Stimulated activated CD4-positive, alpha-beta T cell treated with anti-CD3 and anti-CD28 coated beads, Interleukin-15, amount 100 ng/mL, for 48 hours (primary cell): ENCODE results near the gene GAK.

Experiments used
- DNase-seq, 2 donors: peaks; one replicate each; pipeline ENCODE4 v3.0.0-alpha.2; 2020; ENCODE audit warnings: low read depth in 2 of 2

The GAK gene

GRCh38 chr4:872241-872981, 59.7 kb downstream of the GAK start:
- no peak for DNase-seq

GRCh38 chr4:871484-871883, 60.6 kb downstream of the GAK start:
- no peak for DNase-seq

GRCh38 chr4:870951-871350, 61.2 kb downstream of the GAK start:
- no peak for DNase-seq

- DNase-seq: no peak
These were observed 62.3 kb downstream of the GAK start for GRCh38 chr4:869776-870175.

- DNase-seq: no peak
These were observed 63.7 kb downstream of the GAK start for GRCh38 chr4:868421-868820.

- DNase-seq: no peak
These were observed 64.4 kb downstream of the GAK start for GRCh38 chr4:867526-868250.

- DNase-seq: peak in 1 of 2 donors; percentile 13
These were observed 65.2 kb downstream of the GAK start for GRCh38 chr4:866761-867390.

GRCh38 chr4:866068-866760, 65.9 kb downstream of the GAK start:
- DNase-seq: no peak

GRCh38 chr4:865572-865971, 66.5 kb downstream of the GAK start:
- no peak for DNase-seq

- DNase-seq: no peak
These were observed 67.0 kb downstream of the GAK start for GRCh38 chr4:865121-865465.

GRCh38 chr4:864456-865120, 67.5 kb downstream of the GAK start:
- no peak for DNase-seq

GRCh38 chr4:860561-860960, 71.6 kb downstream of the GAK start:
- DNase-seq: no peak

- DNase-seq: no peak
These were observed 72.6 kb downstream of the GAK start for GRCh38 chr4:859496-859895.

GRCh38 chr4:858831-859451, 73.2 kb downstream of the GAK start:
- DNase-seq: no peak

GRCh38 chr4:858041-858481, 74.1 kb downstream of the GAK start:
- no peak for DNase-seq

GRCh38 chr4:857461-857860, 74.7 kb downstream of the GAK start:
- DNase-seq: no peak

- no peak for DNase-seq
These were observed 75.8 kb downstream of the GAK start for GRCh38 chr4:856225-856901.

- DNase-seq: no peak
These were observed 76.3 kb downstream of the GAK start for GRCh38 chr4:855880-856224.

GRCh38 chr4:854356-854755, 77.8 kb downstream of the GAK start:
- DNase-seq: no peak

GRCh38 chr4:853416-853781, 78.7 kb downstream of the GAK start:
- no peak for DNase-seq
